Peyer's patch (tissue), 4 donors: Measurements from ENCODE around the gene MPLKIP.
"Not testable (repeated sequence)": the region's sequence is repeated elsewhere in the genome, so short reads cannot be mapped to it uniquely, and the experiment has no call there.

Experiments
- CTCF ChIP-seq, 6 experiments: fragments of 450-650 bp in 4 of 6; fragments of 200-600 bp in 2 of 6; sonication (generic) in 1 of 6; IDR thresholded peaks; one replicate each; pipeline ENCODE4 v1.5.1; 2017 to 2019; ENCODE audit warnings: antibody characterized with exemption in 6 of 6, mild to moderate bottlenecking in 3 of 6, moderate library complexity in 1 of 6
- POLR2A ChIP-seq, 2 donors: fragments of 450-650 bp; IDR thresholded peaks; one replicate each; pipeline ENCODE4 v1.5.1; 2017; ENCODE audit warnings: antibody characterized with exemption in 2 of 2, mild to moderate bottlenecking in 2 of 2, moderate library complexity in 2 of 2

- TF ChIP-seq CTCF, POLR2A (IDR thresholded peaks at IDR 0.05): not testable (repeated sequence)
These were observed 7.5 kb upstream of the MPLKIP start for GRCh38 chr7:40141916-40142315.
